Suppressor macrophage (primary cell): Measurements from ENCODE around the gene DPY19L3.
"Not testable (repeated sequence)": the region's sequence is repeated elsewhere in the genome, so short reads cannot be mapped to it uniquely, and the experiment has no call there.

Experiments used
- DNase-seq, 4 experiments: peaks; one replicate each; pipeline ENCODE4 v3.0.0-alpha.2; 2020 to 2022

DPY19L3 gene

DNA sequence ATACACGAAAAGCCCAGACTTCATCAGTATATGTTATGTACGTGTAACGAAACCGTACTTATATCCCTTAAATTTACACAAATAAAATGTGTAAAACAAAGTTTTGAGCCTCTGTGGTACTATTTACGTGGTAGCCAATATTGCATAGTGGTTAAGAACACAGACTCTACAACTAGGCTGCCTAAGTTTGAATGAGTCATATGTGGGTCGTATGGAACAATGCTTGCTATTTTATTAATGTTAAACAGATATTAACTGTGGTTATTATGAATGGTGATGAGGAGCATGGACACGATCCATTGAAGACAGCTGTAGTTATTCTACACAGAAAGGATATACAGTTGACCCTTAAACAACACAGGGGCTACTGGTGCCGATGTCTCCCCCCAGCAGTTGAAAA lies 42.5 kb downstream of the DPY19L3 start:
- no peak for DNase-seq

DNA sequence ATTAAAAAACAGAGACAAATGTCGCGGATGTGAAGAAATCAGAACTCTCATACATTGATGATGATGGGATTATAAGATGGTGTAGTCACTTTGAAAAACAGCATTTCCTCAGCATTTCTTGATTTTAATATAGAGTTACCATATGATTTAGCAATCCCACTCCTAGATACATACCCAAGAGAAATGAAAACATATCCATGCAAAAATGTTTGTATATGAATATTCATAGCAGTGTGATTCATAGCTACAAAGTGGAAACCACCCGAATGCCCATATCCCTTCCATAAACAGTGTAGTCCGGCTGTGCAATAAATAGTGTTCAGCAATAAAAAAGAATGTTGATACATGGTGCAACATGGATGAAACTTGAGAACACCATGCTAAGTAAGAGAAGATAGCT lies 44.6 kb downstream of the DPY19L3 start:
- DNase-seq: no peak

DNA sequence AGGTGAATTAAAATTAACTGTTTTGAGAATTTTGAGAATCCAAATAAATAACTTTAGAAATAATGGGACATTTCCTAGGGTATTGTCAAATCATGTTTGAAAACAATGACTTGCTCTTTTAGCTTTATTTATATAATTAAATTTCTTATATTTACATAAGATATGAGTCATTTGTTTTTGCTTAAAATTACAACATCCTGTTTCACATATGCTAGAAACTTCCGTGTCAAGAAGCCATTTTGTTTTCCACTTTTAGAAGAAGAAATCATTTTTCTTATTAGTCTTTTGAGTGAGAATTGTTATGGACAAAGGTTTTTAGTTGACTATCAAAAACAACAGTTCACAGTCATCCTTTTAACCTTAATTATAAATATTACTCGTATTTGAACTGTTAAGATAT lies 48.2 kb downstream of the DPY19L3 start:
- no peak for DNase-seq

DNA sequence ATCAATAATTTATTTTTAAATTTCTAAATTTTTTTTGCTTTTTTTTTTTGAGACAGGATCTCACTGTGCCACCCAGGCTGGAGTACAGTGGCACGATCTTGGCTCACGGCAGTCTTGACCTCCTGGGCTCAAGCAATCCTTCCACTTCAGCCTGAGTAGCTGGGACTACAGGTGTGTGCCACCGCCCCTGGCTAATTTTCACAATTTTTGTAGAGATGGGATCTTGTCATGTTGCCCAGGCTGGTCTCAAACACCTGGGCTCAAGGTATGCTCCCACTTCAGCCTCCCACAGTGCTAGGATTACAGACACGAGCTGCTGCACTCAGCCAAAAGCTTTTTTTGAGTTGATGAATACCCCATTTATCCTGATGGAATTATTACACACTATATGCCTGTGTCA lies 50.8 kb downstream of the DPY19L3 start:
- no peak for DNase-seq

DNA sequence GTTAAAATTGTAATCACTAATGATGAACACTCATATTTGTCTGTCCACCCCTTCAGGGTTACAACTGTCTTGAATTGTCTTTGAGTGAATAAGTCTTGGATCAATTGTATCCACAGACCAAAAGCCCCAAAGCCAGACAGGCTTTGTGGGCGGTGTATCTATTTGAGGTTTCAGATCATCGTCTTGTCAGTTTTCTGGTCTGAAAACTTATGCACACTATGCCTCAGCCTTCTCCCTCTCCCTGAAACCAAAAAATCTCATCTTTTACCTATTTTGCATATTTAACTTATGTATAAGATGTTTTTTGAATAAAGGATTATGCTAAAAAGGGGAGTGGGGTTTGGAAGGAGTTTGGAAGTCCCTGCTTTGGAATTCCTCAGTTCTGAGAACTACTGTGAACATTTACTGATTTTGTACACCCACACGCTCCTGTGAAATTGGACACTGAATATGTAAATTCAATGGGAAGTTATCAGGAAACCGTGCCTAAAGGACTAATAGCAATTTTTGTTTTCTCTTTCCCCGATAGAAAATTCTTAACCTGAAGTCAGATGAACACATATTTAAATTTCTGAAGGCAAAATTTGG lies 52.1 kb downstream of the DPY19L3 start:
- DNase-seq: no peak

DNA sequence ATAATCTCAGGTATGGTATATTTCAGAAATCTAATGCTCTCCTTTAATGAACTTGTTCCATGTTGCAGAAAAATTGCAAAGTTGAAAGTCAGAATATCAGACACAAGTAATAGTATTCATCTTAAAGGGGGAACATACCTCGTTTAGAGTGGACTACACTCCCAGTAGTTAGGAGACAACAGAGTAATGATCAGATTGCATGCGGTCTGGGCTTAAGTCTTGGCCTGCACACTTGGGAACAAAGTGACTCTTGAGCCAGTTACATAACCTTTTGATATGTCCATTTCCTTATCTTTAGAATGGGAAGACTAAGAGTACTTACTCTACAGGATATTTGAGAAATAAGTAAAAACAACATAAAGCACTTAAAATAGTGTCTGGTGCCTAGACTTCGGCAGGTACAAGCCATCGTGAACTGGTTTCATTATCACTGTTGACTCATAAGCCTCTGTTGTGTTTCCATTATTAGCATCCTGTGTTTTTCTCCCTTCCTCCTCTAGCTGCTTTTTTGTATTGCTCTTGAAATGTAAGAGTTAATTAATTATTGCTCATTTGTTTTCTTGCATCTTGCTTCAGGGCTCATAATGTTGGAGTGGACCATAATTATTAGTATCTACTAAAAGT lies 53.0 kb downstream of the DPY19L3 start:
- no peak for DNase-seq

DNA sequence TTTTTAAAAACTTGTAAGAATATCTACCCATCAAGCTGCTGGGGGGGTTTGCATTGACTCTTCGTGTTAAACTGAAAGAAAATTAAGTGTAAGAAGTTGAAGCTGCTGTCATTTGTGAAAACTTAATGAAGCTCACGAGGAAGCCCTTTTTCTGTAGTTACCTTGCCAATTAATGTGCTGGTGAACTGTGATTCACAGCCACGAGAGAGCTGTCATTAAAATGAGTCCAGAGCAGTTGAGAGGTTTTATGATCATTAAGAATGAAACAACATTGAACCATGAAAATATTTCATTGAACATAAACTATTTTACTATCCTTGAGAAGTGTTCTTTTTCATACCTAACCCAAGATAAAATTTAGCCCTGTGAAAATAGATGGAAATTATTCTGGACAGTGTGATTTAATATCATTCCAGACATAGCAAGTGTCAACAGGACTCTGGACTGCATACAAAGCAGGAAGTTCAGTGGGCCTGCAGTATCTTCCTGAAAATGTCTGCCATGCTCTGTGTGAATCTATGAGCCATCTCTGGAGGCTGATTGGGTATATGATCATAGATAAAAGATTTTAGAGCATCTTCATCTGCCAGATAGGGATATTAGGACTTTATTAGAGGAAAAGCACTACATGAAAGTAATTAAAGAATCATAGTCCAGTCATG lies 53.8 kb downstream of the DPY19L3 start:
- no peak for DNase-seq

DNA sequence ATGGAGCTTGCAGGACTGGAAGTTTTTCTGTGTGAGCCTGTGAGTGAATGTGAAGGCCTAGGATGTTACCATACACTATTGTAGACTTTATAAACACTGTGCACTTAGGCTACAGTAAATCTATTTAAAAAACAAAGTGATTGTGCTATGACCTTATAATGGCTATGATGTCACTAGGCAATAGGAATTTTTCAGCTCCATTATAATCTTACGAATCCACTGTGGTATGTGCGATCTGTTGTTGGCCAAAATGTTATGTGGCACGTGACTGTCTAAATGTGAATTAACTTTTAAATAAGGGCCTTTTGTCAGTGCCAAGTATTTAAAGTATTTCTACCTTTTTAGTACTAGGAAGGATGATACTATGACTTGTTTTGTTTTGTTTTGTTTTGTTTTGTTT lies 54.9 kb downstream of the DPY19L3 start:
- DNase-seq: no peak

DNA sequence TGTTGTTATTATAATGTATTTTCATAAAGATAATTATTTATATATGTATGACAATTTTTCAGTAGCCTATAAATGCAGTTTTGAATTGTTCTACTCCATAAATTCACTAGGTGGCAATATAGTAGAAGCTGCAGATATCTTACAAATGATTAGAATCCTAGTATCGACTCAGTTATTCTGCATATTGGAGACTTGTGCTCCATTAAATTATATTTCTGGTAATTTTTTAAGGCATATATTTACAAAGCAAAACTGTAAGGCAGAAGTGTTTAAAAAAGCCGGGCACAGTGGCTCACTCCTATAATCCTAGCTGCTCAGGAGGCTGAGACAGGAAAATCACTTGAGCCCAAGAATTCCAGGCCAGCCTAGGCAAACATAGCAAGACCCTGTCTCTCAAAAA lies 58.7 kb downstream of the DPY19L3 start:
- peak in 2 of 4 experiments; percentile 7 to 28 for DNase-seq

DNA sequence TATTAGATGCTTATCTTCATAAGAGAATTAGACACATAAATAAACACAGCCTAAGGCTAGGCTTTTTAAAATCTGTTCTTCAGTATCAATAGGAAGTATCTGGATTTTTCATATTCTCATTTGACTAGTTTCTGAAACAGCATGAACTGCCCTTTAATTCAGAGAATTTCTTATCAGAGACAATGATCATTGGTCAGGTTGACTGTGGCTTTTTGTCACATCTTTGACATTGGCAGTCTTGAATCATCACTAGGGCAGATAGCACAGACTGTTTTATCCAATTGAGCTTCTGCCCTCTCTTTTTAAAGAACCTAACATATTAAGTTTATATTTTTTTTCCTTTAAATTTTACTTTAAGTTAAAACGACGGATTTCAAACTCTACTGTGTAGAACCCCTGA lies 59.6 kb downstream of the DPY19L3 start:
- no peak for DNase-seq

DNA sequence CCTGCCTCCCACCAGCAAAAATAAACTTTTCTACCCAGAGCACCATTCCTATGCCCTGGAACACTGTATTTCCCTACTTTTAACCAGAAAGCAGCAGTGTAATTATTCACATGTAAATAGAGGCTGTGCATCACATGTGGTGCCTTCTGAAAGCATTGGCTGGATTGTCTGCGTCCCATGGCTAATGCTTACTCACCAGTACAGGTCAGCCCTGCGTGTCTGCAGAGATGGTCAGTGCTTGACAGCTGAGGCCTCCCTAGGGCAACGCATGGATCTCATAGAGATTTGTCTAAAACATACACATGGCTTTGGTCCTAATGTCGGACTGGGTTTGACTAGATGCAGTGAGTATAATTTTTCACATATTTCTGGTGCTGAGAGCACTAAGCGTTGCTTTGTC lies 64.2 kb downstream of the DPY19L3 start:
- no peak for DNase-seq

DNA sequence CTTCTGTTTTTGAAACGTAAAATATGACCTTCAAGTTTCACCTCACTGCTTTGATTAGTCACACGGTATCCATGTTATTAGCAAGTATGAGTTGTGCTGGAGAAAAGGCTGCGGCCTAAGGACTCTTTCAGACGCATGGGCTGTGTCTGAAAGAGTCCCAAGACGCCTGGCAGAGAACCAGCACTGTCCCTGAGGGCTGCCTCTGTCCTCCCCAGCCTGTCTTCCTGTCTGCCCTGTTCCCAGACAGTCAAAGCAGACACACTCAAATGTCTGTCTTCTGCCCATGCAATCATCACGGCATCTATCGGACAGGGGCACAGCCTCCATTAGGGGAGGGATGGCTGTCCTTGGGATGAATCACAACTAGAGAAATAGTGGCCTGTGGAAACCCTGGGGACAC lies 65.5 kb downstream of the DPY19L3 start:
- DNase-seq: no peak

DNA sequence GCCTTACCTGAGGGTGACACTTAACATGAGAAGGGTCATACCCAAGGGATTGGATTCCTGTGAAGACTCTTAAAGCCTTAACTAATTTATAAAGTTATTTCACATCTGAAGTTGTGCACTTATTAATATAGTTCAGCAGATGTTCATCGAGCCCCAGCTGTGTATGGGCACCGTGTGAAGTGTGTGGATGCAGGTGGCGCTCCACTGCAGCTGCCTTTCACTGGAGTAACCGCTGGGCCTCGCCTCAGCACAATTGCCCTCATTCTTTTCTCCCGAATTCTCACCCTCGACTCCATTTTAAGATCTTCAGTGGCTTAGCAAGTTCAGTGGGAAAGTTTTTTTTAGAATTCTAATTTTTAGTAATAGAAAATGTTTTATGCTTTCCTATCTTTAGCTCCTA lies 66.2 kb downstream of the DPY19L3 start:
- no peak for DNase-seq

DNA sequence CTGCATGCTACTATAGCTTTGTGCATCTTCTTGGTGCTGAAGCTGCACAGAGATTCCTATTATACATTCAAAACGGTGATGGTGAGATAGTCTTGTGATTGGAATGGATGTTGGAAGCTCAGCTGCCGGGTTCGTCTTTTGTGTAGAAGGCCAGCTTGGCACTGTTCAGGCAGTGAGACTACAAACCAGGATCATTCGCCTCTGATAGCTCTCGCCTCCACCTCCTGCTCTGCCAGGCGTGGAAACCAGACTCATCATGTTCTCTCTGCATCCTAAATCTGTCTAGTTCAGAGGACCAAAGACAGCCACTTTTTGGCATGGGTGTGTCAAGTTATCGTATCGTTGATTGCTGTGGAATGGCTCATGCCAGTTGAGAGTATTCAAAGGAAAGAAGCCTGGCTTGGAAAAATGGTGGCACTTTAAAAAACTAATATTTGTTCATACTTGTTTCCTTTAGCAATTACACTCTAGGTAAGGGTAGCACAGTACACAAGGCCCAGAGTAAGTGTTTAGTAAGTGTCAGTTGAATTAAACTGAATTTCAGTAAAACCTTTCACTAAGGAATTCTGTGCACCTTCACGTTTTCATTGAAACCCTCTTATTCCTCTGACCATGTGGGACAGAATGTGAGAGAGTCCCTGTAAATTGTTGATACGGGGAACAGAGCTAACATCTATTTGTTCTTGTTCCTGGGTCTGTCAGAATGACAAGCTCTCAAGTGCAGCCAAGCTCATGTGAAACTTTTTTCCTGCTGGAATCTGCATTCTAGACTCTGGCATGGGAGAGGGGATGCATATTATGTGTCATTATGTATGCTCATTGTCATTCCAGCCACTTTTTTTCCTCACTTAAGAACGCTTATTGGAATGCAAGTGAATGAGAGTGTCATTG lies 69.8 kb downstream of the DPY19L3 start:
- DNase-seq: no peak

DNA sequence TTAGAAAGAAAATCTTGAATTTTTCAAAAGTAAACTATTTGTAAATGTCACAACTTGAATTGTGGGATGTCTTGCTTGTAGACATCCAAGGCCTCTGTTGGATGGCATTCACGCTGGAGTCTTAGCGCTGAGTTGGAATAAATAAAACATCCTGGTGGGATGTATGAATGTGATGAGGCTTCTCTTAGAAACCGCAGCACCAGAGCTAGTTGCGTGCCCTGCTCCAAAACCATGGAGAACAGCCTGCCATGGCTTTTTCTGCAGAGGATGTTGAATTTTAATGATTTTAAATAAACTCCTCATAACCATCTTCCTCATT lies 70.4 kb downstream of the DPY19L3 start:
- no peak for DNase-seq

DNA sequence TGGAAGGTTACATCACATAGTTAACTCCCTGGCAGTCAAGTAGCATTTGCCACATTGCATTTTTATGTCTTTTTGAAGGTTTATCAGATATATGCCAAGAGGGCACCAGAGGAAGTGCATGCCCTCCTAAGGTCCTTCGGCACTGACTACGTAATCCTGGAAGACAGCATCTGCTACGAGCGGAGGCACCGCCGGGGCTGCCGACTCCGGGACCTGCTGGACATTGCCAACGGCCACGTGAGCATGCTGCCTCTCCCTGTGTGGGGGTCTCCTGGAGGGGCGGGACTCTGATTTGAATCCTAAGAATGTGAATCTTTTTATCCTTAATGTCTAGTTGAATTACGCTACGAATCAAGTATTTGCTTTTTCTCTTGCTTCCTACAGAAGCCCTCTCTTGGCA lies 74.8 kb downstream of the DPY19L3 start:
- no peak for DNase-seq

DNA sequence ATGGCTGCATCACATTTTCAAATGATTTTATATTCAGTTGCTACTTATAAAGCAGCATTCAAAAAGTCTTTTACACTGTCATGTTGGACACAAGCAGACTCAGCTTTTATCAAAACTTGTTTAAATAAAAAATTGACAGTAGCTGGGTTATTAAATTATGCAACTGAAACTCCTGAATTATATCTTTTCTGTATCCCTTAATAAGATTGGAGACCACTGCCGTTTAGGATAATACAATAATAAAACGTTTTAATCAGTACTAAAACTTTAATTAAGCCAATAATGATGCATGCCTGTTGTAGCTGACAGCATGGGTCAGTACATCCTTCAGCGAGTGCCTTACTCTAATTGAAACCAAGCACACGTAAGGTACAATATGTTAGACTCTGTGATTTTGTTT lies 78.0 kb downstream of the DPY19L3 start:
- no peak for DNase-seq

DNA sequence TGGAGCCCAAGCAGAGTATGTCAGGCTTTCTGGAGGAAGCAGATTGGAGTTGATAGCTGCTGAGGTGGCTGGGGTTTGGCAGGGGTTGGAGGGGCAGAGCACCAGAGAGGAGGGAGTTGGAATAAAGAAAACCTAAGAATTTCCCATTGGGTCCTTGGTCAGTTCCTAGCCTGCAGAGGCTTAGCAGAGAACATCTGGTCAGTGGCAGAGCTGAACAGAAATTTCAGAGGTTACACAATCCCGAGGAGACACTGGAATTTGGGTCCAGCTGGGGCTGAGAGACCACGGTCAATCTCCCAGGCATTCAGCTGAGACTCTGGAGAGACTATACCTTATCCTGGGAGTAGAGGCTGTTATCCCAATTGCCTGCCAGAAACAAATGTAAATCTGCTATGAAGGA lies 84.4 kb downstream of the DPY19L3 start:
- no peak for DNase-seq

DNA sequence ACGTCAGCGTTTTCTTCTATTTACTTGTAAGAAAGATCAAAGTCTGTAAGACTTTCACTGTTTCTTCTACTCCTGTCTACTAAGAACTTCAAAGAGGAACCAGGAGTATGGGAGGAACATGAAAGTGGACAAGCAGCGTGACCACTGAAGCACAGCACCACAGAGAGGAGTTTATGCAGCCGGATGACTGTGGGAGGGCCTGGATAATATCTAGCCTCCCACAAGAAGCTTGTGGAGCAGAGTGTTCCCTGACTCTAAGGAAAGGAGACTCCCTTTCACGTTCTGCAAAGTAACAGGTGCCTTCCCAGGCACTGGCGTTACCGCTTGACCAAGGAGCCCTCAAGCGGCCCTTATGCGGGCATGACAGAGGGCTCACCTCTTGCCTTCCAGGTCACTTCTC lies 91.8 kb downstream of the DPY19L3 start:
- no peak for DNase-seq

DNA sequence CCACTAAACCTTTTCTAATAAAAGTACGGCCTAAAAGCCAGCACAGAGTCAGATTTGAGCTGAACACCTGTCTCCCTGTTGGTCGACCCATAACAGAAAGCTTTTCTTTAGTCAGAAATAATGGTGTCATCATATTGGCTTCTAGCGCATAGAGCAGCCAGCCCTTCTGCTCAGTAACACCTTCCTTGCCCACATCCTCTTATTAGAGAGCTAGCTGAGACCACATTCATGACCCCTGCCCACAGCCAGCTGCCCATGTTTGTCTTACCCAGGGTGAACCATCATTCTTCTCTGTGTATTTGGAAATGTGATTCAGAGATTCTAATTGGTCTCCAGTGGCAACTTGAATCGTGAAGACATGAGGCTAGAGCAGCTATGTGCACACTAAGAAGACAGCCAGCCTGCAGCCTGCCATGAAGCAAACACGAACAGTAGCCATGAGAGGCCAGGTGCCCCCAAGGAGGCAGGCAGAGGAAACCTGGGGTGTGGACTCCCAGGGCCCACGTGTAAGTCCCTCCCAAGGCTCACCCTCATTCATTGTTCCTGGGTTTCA lies 93.2 kb downstream of the DPY19L3 start:
- no peak for DNase-seq

DNA sequence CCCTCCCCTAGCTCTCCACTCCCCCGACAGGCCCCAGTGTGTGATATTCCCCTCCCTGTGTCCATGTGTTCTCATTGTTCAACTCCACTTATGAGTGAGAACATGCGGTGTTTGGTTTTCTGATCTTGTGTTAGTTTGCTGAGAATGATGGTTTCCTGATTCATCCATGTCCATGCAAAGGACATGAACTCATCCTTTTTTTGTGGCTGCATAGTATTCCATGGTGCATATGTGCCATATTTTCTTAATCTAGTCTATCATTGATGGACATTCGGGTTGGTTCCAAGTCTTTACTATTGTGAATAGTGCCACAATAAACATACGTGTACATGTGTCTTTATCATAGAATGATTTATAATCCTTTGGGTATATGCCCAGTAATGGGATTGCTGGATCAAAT lies 106.9 kb downstream of the DPY19L3 start:
- not testable (repeated sequence) for DNase-seq

DNA sequence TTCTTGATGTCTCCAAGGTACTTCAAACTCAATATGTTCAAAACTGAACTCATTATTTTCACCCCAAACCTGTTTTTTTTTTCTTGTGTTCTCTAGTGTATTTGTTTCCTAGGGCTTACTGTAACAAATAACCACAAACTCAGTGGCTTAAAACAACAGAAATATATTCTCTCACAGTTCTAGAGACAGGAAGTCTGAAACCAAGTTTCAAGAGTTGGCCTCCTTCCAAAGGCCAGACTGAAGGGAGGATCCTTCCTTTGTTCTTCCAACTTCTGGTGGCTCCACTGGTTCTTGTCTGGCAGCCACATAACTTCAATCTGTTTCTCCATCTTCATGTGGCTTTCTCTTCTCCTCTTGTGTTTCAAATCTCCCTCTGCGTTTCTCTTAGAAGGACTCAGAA lies 113.5 kb downstream of the DPY19L3 start:
- DNase-seq: peak; percentile 5 to 56 (median 32)

DNA sequence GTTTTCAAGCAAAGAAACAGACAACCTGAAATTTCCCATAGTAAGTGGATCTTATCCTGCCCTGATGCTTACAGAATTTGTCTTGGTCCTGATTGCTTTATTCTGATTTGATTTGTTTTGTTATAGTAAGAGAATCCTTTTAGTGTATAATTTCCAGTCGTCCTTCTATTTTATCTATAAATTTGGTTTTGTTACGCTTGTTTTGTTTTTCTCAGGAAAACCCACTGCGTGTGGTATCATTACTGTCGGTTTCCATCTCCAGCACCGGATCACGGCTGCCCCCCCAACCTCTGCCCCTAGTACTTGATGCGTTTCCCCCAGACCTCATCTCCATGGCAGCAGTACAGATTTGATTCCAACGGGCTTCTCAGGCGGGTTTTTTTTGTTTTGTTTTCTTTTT lies 117.4 kb downstream of the DPY19L3 start:
- no peak for DNase-seq
